ENCODE results near the gene MACF1.

DNA sequence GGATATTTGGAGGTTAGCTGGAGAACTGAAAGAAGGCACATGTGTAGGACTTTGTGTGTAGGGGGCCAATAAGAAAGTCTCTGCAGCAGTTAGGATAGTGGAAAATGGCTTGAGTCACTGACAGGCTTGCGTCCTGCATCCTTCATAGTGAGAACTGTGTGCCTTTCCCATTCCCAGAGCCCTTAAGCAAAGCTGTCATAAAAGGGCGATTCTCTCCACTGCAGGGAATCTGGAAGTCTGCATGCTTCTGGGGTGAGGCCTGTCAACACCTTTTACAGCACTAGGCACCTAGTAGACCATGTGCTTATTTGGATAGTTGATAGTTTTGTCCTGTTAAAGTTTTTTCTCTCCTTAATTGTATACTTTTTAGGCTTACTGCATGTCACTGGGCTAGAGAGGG, 39.4 kb upstream of the MACF1 start:
- TF ChIP-seq, protein P1, sequence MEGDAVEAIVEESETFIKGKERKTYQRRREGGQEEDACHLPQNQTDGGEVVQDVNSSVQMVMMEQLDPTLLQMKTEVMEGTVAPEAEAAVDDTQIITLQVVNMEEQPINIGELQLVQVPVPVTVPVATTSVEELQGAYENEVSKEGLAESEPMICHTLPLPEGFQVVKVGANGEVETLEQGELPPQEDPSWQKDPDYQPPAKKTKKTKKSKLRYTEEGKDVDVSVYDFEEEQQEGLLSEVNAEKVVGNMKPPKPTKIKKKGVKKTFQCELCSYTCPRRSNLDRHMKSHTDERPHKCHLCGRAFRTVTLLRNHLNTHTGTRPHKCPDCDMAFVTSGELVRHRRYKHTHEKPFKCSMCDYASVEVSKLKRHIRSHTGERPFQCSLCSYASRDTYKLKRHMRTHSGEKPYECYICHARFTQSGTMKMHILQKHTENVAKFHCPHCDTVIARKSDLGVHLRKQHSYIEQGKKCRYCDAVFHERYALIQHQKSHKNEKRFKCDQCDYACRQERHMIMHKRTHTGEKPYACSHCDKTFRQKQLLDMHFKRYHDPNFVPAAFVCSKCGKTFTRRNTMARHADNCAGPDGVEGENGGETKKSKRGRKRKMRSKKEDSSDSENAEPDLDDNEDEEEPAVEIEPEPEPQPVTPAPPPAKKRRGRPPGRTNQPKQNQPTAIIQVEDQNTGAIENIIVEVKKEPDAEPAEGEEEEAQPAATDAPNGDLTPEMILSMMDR (IDR thresholded peaks at IDR 0.05): no peak
- no peak for TF ChIP-seq EP300 (IDR thresholded peaks at IDR 0.05)

All from esophagus muscularis mucosa (tissue), 3 donors.